T follicular helper cell (primary cell): ENCODE results near the gene NABP2.
"Not testable (repeated sequence)": the region's sequence is repeated elsewhere in the genome, so short reads cannot be mapped to it uniquely, and the experiment has no call there.

ENCODE experiments used
- DNase-seq: peaks from one replicate; pipeline ENCODE4 v3.0.0-alpha.2; 2020; ENCODE audit warnings: low read depth

Gene NABP2

DNA sequence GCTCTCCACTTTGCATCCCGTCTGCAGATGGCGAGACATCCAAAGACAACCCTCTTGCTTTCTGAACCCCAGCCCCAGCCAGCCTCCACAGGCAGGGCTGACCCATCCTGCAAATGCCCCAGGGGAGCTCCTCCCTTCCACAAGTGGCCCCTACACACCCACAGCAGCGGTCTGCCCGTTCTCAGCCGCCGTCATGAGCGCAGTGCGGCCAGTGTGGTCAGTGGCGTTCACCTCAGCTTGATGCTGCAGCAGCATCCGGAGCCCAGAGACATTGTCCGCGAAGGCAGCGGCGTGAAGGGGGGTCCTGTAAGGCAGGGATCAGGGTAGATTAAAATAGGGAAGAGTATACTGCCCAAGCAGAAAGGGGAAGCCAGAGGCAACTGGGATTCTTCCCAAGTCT lies 20.4 kb downstream of the NABP2 start:
- no peak for DNase-seq

DNA sequence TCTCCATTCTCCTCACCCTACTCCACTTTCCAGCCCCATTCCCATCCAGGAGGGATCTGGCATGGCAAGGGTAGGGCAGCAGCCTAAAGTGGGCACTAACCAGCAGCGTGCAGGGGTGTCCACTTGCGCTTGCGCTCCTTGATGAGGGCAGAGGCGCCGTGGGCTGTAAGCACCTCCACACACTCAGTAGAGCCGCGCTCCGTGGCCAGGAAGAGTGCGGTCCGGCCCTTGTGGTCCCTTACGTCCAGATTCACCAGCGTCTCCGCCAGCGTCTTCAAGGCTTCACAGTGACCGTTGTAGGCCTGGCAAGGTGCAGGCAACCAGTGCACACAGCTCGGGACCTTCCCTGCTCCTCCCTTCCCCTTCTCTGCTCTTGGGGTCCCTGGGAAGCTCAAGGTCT lies 23.8 kb downstream of the NABP2 start:
- no peak for DNase-seq

DNA sequence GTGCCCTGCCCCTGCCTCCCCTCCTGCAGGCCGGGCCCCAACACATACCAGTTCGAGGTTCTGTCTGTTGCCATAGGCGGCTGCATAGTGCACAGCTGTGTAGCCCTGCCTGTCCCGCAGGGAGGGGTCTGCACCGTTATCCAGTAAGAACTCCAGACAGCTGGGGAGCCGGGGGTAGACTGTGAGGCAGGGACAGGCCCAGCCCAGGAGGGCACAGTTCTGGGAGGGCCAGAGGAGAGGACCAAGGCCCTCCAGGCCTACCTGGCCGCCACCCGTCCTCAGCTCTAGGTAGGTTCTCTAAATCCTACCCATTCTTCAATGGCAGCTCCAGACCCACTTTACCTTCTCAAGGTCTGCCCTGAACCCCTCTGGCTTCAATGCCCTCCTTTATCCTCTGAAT lies 24.6 kb downstream of the NABP2 start:
- no peak for DNase-seq

DNA sequence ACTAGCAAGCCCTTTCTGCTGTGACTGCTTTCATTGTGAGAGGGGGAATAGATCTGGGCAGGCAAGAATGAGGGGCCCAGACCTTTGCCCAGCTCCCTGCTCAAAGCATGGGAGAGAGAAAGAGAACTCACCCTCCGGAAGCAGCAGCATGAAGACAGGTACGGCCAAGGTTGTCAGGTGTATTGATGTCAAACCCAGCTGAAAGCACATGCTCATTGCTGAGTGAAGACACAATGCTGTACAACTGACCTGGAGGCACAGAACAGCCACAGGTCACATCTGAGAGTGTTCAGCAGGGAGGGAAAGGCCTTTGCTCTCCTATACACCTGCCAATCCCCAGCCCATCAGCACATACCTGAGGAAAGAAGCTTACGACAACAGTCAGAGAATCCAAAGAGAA lies 28.5 kb downstream of the NABP2 start:
- no peak for DNase-seq

DNA sequence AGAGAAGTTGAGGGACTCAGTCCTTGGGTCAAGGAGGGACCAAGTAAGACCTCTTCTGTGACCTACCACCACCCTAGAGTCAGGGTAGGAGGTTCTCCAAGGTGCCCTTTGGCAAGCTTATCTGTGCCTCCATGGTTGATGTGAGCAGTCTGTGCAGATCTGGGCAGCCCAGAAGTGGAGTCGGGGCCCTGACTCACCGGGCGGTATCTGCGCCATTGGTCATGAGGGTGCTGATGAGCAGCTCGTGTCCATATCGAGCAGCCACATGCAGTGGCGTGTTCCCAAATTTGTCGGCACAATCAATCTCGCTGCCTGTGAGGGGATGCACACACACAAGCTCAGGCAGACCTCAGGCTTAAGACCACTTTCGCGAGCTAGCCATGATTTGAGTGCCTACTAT lies 28.9 kb downstream of the NABP2 start:
- DNase-seq = no peak

DNA sequence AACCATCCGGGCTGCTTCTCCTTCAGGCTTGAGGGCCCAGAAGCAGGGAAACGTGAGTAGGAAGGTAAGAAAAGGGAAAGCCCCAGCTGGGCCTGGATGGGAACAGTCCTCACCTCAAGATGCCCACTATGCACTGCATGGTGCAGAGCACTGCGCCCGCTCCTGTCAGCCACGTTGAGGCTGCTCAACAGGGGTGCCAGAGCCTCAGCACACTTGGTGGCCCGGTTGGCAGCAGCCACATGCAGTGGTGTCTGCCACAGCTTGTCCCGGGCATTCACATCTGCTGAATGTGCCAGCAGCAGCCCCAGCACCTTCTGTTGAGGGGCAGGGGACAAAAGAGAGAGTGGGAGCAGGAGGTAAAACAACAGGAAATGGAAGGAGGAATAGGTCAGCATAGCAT lies 31.5 kb downstream of the NABP2 start:
- DNase-seq = no peak

DNA sequence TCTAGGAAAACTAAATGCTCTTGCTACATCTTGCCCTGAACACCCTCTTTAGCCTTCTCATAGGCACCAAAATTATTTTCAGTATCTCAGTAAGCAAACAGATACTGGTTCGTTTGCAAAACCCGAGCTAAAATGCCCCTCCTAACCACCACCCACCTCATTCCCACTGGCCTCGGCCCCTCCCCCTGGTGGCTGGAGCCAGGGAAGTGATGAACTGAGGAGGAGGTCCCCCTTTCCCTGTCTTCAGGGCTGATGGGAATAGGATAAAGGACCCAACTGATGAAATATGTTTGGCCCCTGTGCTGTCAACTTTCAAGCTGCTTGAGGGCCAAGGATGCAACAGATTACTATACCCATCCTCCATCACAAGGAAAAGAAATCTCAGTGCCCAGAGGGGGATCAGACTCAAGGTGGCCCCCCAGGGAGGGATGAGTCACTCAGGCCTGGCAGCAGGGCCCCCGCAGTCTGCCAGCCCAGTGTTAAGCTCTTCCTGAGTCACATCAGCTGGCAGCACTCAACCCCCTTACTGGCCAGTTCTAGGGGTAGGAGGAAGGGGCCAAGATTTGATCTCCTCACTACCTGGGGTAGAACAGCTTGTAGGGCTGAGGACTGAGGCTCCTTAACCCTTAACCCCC lies 32.3 kb downstream of the NABP2 start:
- DNase-seq = no peak

DNA sequence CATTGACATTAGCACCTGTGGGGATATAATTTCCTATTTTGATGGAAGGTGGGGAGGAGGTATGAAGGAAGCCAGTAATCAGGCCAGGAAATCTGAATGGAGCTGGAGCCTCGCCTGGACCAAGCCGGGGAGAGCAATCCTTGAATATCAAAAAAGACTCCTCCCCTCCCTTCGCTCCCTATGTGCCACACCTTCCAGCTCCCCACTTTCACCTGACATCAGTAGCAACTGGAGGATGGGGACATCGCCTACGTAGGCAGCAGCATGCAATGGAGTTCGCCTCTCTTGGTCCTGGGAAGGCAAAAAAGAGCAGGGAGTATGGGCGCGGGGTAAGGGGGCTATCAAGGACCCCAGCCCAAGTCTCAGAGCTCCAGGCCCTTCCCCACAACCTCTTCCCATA lies 32.9 kb downstream of the NABP2 start:
- no peak for DNase-seq

DNA sequence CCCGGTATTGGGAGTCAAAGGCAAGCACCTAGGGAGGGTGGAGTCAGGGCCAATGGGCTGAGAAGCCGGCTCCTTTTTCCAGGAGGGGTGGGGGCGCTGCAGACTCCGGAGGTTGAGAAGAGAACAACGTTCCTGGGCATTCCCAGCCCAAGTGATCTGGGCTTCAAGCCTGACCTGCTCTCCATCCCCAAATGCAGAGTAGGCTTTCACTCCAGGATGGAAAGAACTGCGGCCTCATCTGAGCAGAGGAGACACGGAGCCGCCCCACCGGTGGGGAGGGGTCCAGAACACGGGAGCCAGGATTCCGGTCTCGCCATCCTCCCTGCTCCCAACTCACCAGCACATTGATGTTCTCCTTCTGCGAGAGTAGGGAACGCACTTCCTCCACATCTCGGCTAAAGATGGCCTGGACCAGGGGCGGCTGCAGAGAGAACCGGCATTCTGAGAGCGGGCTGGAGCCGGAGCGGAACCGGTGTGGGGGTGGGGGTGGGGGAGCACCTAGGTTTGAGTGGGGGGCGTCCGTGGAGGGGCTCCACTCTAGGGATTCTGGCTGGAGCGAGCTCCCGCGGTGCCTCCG lies 33.4 kb downstream of the NABP2 start:
- no peak for DNase-seq

DNA sequence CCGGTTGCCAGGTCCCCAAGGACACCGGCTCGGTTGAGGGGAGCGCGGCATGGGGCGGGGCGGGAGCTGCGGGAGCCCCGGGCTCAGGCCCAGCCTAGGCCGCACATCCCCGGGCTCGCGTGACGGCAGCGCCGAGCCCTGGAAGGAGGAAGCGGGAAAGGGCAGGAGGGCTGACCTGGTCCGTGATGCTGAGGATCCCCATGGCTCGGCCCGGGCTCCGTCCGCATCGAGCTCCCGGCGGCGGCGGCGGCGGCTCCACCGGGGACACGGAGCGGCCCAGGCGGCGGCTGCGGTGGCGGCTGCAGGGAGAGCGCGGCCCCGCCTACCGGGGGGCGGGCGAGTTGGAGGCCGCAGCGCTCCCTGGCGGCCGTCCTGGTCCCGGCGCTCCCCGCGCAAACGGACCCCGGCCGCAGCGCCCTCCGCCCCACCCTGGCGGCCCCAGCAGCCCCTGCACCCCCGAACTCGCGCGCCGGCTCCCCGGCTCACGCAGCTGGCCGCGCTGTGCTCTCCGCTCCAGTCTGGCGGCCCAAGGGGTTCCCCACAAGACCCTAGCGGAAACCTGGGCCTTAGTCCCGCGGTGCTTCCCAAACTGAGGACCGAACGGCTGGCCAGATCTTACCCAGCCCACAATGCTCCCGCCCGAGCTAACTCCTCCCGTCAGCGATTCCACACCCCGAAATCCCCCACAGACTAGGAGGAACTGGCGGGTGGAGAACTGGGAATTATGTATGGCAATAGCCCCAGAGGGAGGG lies 34.1 kb downstream of the NABP2 start, which contains the start of gene ANKRD52:
Gene ANKRD52, minus strand, starts transcription at position 317 of the 752 bp plus-strand sequence. Its CDS starts 115 bp downstream, at position 202.
- DNase-seq = peak; percentile 69

DNA sequence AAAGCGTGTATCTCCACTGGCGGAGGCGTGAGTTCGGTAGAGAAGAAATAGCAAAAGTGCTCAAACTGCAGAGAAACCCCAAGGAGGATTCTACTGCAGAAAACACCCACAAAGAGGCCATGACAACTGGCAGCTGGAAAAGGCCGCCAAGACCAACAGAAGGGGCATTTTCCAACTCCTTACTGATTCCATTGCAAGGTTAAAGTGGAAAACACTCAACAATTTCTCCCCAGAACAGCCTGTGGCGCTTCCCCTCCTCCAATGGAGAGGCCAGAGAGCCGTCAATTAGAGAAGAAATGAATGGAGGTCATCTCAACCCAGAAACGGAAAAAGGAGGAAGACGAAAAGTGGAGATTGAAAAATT lies 34.7 kb downstream of the NABP2 start:
- no peak for DNase-seq

DNA sequence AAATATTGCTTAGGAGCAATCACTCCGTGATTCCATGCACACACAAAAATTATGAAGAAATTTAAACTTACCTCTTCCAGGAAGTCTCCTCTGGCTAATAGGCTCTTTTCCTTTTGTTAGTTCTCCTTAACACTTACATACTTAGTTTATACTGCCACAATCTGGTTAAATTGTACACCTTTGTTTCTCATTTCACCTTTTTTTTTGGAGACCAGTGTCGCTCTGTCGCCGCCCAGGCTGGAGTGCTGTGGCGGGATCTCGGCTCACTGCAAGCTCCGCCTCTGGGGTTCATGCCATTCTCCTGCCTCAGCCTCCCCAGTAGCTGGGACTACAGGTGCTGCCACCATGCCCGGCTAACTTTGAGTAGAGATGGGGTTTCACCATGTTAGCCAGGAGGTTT lies 36.2 kb downstream of the NABP2 start:
- no peak for DNase-seq

DNA sequence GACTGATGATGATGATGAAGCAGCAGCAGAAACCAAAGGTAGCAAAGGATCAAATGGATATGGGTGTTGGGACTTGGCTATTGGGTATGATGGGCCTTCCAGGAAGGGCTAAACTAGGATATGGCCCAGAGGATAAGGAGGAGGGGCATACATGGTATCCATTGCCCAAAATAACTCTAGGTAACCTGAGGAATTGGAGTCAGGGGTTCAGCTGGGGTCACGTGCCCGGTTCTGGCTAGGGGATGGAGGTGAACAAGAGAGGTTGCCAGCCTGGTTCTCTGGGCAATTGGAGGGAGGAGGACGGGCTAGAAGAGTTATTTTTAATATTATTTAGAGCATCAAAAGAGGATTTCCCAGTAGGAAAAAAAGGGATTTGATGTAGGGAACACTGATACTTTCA lies 36.8 kb downstream of the NABP2 start:
- DNase-seq = no peak

DNA sequence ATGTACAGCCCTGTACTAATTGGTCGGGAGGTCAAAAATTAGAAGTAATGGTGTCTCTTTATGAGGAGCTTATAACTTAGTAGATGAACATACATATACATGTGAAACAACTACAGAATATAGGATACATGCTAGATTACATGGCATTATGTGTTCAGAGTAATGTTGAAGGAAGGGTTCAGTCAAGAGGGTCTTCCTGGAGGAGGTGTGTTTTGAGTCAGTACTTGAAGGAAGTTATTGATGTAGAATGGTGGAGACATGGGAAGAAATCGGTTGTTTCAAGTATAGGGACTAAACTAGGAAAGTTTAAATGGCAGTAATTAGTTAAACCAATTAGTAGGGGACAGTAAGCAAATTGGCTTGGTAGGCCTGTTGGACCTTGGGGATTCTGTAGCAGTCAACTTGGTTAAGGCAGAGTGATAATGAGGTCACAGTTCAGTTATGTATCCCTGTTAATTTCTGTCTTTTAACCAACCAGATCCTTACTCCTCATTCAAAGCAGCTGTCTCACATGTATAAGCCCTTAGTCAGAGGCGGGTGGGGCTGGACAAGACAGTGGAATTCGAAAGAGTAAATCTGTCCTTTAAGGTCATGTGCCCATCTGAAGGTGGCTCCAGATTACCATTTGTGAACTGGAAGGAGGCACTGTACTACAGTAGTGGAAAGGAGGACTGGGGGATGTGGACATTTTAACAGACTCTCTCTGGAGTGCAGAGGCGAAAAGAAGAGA lies 37.5 kb downstream of the NABP2 start:
- no peak for DNase-seq

DNA sequence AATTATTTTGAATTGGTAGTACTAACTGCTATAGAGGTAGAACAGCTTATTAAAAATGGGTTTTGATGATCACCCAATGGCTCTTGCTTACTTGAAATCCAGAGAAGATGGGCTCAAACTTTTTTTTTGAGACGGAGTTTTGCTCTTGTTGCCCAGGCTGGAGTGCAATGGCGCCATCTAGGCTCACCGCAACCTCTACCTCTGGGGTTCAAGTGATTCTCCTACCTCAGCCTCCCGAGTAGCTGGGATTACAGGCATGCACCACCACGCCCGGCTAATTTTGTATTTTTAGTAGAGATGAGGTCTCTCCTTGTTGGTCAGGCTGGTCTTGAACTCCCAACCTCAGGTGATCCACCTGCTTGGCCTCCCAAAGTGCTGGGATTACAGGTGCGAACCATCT lies 38.8 kb downstream of the NABP2 start:
- DNase-seq = not testable (repeated sequence)

DNA sequence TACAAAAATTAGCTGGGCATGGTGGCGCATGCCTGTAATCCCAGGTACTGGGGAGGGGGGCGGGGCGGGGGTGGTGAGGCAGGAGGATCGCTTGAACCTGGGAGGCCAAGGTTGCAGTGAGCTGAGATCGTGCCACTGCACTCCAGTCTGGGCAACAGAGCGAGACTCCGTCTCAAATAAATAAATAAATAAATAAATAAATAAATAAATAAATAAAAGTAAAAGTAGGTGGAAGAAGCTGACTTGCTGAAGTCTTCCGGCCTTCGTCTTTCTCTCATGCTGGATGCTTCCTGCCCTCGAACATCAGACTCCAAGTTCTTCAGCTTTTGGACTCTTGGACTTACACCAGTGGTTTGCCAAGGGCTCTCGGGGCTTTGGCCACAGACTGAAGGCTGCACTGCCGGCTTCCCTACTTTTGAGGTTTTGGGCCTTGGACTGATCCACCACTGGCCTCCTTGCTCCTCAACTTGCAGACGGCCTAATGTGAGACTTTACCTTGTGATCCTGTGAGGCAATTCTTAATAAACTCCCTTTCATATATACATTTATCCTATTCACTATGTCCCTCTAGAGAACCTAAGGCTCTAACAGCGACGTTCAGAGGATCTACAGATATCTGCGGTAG lies 42.0 kb downstream of the NABP2 start:
- not testable (repeated sequence) for DNase-seq

DNA sequence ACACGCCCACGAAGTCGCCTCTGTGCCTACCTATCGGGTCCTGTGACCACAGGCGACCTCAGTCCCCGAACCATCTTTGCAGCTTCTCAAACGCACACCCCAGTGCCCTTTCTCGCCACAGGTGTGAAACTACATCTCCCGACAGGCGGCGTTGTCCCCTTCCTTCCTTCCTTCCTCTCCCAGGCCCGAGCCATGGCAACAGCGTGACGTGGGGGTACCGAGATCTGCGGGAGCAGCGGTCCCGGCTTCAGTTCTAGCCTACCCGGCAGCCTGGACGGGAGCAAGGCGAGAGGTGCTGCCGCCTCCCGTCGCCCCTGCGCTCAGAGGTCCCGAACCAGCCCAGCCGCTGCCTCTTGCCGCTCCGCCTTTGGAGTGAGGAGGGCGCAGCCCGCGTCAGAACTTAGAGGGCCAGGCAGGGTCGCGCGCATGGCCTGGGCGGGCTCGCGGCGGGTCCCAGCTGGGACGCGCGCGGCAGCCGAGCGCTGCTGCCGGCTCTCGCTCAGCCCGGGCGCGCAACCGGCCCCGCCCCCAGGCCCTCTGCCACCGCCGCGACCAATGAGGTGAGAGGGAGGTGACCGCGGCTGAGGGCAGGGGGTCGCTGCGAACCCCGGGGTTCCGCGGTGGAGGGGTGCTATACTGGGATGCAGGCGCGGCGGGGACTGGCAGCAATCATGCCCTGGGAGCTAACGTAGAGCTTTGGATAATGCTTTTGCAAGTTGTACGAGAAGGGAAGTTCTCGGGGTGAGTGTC lies 42.7 kb downstream of the NABP2 start, which contains the start of gene COQ10A:
Gene COQ10A, plus strand, starts transcription at position 250 of the 750 bp plus-strand sequence. Its CDS starts 177 bp downstream, at position 427.
- peak; percentile 88 for DNase-seq

DNA sequence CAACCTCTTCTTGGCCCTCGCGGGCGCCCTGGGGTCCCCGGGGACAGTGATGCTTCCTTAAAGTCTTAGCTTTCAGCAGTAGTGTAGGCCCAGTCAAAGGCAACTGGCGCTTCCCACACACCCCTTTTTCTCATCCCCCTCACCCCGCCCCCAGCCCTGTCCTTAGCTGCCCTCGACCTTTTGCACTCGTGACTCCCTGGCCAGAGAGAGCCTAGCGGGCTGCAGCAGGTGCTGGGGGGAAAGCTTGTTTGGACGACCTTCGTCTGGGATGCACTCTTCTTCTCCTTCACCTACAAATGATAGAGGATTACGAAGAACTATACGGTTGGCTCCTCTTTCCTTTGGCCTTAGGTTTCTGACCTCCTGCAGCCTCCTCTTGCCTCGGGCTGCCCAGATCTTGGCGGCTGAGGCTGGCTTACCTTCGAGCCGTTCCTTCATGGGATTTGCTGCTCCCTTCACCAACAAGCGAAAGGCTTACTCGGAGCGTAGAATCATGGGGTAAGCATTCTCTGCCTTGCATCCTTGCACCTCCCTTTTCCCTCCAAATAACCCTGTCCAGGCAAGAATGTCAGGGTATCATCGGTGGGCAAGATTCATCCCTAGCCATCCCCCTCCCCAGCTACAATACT lies 43.4 kb downstream of the NABP2 start:
- no peak for DNase-seq

DNA sequence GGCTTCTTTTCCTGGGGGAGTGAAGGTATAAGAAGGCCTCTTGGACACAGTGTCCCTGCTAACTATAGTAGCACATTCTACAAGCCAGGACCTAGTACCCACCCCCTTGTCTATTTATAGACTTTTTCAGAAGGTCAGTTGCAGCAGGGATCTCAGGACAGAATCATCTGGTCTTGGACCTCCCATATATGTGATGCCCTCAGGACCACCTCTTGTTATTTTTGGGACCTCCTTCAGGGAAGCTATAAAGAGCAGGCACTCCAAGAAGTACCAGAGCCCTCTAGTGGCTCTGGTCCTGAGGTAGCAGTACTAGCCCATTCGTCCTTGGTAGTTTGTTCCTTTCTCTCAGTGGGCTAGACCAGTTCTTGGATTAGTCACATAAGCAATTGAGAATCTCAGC lies 46.9 kb downstream of the NABP2 start:
- DNase-seq = no peak

DNA sequence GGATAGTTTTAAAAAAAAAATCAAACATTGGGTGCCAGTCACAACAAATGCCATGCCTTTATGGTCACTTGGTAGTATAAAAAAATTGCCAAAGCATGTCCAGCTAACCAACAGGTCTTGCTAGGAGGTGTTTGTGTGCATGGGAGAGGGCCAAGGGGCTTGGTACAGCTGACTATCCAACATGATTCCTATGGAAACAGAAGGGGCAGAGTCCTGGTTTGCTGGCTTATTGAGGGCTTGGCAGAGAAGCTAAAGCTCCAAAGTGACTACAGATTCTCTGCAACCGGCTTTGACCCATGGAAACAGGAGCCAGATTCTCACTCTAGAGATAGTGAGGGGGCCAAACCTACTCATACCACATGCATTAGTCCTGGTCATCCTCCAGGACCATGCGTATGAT lies 48.3 kb downstream of the NABP2 start:
- not testable (repeated sequence) for DNase-seq

DNA sequence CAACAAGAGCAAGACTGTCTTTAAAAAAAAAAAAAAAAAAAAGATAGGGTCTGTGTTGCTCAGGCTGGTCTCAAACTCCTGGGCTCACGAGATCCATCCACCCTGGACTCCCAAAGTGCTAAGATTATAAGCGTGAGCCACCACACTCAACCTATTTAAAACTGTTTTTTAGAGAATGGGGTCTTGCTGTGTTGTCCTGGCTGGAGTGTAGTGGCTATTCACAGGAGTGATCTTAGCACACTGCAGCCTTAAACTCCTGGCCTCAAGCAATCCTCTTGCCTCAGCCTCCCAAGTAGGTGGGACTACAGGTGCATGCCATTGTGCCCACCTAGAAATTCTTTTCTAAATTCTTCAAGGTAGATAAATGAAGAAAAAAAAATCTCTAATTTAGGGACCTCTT lies 50.2 kb downstream of the NABP2 start:
- no peak for DNase-seq
